ENCODE measurements around the gene CUBN.
"Not testable (repeated sequence)": the region's sequence is repeated elsewhere in the genome, so short reads cannot be mapped to it uniquely, and the experiment has no call there.

Gene CUBN

DNA sequence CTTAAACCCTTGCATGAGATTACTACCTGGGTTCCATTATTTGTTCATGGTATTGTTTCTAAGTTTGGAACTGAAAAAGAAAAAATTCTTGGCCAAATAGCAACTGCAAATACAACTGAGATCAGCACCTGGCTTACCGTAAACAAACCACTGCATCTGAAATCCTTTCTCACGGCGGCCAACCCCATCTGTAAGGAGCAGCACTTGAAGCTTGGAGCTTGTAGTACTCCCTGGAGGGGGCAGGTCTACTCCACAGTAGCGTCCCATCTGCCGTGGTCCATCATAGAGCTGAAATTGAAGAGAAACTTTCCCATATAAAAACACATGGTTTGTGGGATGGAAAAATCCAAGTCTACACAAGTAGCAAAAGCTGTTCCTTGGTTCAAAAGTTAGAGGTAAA lies 109.9 kb downstream of the CUBN start:
- in situ Hi-C loops (cut with HindIII; ENCODE audit: low sequenced_read_pairs), result no loop called here

GRCh38 chr10:17013131-17013983 lies 116.3 kb downstream of the CUBN start:
- in situ Hi-C loops (cut with HindIII; ENCODE audit: low sequenced_read_pairs), result not testable (repeated sequence)

GRCh38 chr10:17012731-17013130 lies 116.9 kb downstream of the CUBN start:
- in situ Hi-C loops (cut with HindIII; ENCODE audit: low sequenced_read_pairs), result not testable (repeated sequence)

DNA sequence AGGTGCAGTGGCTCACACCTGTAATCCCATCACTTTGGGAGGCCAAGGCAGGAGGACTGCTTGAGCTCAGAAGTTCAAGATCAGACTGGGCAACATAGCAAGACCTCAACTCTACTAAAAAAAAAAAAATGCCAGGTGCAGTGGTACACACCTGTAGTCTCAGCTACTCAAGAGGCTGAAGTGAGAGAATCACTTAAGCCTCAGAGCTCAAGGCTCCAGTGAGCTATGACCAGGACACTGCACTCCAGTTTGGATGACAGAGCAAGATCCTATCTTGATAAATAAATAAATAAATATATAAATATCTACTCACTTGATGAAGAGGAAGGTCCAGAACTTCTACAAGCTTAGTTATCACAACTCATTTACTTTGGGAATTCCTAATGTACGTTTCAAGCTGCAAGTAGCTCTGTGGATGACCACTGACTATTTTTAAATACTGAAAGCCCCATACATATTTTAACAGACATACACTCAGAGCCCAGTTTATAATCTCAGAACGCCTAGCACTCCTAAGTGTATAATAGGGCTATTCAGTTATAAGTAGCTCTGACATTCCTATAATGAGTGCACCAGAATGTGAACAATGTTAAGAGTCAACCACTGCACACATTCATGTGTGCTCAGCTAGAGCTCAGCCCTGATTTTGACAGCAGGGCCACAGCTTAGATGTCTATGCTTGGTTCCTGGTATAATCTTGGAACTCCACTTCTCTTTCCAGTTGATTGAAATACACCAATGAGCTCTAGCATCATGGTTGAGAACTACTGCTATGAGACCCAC lies 119.1 kb downstream of the CUBN start:
- in situ Hi-C loops (cut with HindIII; ENCODE audit: low sequenced_read_pairs), result no loop called here

DNA sequence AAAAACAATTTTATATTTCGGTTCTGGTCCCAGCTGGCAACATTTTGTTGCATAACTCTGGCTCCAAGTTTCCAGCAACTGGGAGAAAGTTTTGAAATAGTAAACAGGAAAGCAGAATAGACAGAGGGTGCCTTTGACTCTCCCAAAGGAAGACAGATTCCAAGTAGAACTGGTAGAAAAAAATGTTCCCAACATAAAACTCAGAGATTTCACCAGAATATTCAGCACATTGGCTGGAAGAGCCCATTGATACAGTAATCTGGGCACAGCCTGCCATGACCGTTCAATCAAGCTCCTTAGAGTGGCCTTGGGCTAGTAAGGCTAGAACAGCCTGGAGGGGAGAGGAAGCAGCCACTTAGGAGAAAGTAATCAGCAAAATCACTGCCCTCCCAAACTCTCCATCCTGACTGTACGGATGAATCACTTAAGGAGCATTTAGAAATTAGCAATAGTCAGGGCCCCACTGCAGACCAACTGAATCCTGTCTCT lies 120.4 kb downstream of the CUBN start:
- in situ Hi-C loops (cut with HindIII; ENCODE audit: low sequenced_read_pairs), result no loop called here

DNA sequence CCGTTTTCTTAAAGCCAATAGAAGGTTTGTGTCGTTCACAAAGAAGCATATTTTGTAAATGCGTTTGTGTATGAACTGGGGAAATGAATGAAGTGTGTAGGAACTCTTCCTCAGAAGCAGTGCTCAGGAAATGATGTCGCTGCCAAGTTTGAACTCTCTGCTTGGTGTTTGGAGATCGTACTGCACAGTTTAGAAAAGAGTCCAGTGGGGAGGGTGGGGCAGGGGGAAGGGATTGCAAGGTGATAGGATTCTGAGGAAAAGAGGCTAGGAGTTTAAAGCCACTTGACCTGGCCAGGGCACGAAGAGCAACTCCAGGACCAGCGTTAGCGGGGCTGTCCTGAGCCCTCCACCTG lies 122.2 kb downstream of the CUBN start:
- in situ Hi-C loops (cut with HindIII; ENCODE audit: low sequenced_read_pairs), result no loop called here

GRCh38 chr10:17006631-17007417 lies 122.8 kb downstream of the CUBN start:
- in situ Hi-C loops (cut with HindIII; ENCODE audit: low sequenced_read_pairs), result no loop called here

DNA sequence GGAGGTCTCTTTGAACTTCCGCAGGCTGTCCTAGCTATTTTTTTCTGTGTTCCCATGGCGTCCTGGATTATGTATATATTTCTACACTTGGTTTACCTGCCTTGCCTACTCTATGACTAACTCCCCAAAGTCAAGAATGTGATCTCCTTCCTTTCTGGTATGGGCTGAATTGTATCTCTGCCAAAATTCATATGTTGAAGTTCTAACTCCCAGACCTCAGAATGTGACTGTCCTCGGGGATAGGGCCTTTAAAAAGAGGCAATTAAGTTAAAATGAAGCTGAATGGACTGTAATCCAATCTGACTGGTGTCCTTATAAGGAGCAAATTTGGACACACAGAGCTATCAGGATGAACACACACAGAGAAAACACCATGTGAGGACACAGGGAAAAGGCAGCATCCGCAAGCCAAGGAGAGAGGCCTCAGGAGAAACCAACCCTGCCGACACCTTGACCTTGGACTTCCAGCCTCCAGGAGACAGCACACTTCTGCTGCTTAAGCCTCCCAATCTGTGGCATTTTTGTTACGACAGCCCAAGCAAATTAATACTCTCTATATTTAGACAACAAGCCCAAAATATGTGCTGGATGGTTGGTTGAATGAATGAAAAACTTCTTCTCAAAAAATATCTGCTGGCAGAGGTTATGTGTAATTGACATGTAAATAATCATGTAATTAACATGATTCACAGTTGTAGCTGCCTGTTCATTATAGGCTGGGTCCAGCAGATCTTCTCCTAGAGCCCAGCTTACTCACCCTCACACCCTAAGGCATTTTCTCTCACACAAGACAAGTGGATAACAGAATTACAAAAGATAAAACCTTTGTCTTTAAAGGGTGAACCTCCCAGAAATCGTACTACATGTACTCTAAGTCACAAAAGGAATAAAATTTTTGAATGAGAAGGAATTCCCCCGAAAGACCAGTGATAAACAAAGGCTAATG lies 123.7 kb downstream of the CUBN start:
- in situ Hi-C loops (cut with HindIII; ENCODE audit: low sequenced_read_pairs), result no loop called here

GRCh38 chr10:17004801-17005380 lies 124.7 kb downstream of the CUBN start:
- in situ Hi-C loops (cut with HindIII; ENCODE audit: low sequenced_read_pairs), result no loop called here

GRCh38 chr10:17003651-17004286 lies 125.8 kb downstream of the CUBN start:
- in situ Hi-C loops (cut with HindIII; ENCODE audit: low sequenced_read_pairs), result no loop called here

- in situ Hi-C loops (cut with HindIII; ENCODE audit: low sequenced_read_pairs), result no loop called here
Measured at GRCh38 chr10:17003151-17003550, 126.5 kb downstream of the CUBN start.

DNA sequence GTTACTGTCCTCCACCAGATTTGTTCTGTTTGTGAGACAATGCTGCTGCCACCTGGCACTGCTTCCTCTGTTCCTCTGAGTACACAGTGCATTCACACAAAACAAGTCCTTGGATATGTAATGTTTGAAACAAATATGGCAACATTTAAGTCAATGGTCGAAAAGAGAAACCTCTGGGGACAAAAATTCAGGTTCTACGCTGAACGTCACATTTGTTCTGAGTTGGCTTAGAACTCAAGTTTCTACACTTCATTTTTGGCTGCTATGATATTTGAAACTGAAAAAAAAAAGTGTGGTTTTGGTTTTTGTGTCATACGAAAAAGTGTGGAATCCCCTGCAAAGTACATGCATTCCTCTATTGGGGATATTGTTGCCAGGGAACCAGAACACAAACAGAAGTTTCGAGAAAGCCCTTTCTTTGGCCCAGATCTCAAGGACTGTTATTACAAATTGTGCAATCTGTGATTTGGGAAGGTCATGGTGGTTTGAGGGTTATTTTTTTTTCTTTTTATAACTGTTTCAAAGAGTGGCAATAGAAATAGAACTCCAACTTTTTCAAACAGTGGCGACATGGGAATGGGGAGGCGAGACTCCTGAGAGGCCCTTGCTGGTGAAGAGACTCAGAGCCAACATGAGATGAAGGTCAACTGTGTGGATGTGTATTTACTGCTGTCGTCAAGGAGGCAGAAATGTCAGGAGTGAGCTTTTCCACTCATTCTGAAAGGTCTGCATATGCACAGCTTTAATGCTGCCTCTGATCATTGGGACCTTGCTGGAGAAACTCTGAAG lies 127.5 kb downstream of the CUBN start:
- in situ Hi-C loops (cut with HindIII; ENCODE audit: low sequenced_read_pairs), result no loop called here

GRCh38 chr10:17001297-17001744 lies 128.3 kb downstream of the CUBN start:
- in situ Hi-C loops (cut with HindIII; ENCODE audit: low sequenced_read_pairs), result no loop called here

- in situ Hi-C loops (cut with HindIII; ENCODE audit: low sequenced_read_pairs), result no loop called here
Measured at GRCh38 chr10:16999665-17000451, 129.8 kb downstream of the CUBN start.

DNA sequence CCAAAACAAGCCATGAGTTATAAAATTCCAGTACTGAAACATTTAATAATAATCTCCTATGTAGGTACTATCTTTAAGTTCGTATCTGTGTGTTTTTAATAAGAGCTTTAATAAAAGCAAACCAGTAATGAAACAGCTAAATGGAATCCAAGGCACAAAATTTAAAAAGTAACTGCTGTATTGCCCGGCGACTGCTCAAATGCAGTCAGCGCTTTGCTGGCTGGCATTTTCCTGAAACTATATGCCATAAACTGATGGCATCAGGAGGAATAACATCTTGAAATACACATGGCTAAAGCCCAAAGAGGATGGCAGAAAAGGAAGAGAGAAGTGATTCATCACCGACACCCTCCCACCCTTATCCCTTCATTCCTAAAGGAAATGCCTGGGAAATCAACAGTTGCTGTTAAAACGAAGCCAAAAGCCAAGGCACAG lies 133.1 kb downstream of the CUBN start:
- in situ Hi-C loops (cut with HindIII; ENCODE audit: low sequenced_read_pairs), result no loop called here

- in situ Hi-C loops (cut with HindIII; ENCODE audit: low sequenced_read_pairs), result no loop called here
Measured at GRCh38 chr10:16995867-16996529, 133.6 kb downstream of the CUBN start.

DNA sequence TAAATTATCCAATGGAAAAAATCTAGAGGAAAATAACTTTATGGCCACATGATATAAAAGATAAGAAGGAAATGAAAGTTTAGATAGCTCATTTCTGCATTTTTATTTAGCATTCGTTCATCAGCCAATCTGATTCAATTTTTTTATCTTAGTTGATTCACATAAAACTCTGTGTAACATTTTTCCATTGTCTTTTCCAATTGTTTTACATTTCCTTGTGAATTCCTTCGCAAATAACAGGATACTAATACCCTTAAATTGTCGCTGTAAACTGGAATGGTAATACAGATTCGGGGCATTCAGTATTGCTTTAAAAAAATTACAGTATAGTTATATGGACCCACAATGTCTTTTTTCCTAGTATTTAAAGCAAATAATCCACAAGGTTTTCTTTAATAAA lies 136.4 kb downstream of the CUBN start:
- in situ Hi-C loops (cut with HindIII; ENCODE audit: low sequenced_read_pairs), result no loop called here

Measured in DLD1 (cell line).